Sciatic nerve (tissue), 2 donors: ENCODE measurements around the gene CAPN11. TPM values are rescaled to one million over a fixed set of nuclear protein-coding genes. Genes with fewer than 3 reads are reported as not detected.
"Not testable (repeated sequence)": the region's sequence is repeated elsewhere in the genome, so short reads cannot be mapped to it uniquely, and the experiment has no call there.

Experiments
- ATAC-seq: fragments of 200-7000 bp; cut with Tn5 transposase; one replicate; pipeline ENCODE4 v1.9.1; 2020; ENCODE audit warnings: mild to moderate bottlenecking, moderate library complexity
- DNase-seq: peaks from one replicate; pipeline ENCODE4 v3.0.0-alpha.2; 2020; ENCODE audit warnings: low spot score
- intact Hi-C: fragments of 100-400 bp; cut with DNase I; formaldehyde crosslinking; loops from one replicate; pipeline ENCODE4 v1.14.2; 2022
- total RNA-seq: library from RNA; stranded (reverse); fragmentation: NEBNext Ultra II Directional; extraction: Animal tissue kit (Norgen Biotek cat#: 25700); gene quantifications from one replicate; pipeline ENCODE4 v1.2.1, GENCODE V29; 2021
- donor health status: DM: no; HTN: no; CAD: no.
- donor health status: DM: no; HTN: no; CAD: no.

CAPN11 gene
- total RNA-seq, 1 donor from 2014 or later: 6.9 TPM

GRCh38 chr6:44220913-44221290 is 62.3 kb downstream of the CAPN11 start:
- DNase-seq: no peak
- intact Hi-C loops: loop anchor here (1.0 kb wide), 1 partner anchor 45 kb away; no protein-coding TSS in a partner anchor
- ATAC-seq: no peak

- ATAC-seq (peak; percentile 66), DNase-seq (peak; percentile 94)
- intact Hi-C loops: no loop called here
These were observed 62.8 kb downstream of the CAPN11 start for GRCh38 chr6:44221291-44221960.

GRCh38 chr6:44221961-44222335 is 63.3 kb downstream of the CAPN11 start:
- no peak for ATAC-seq
- intact Hi-C loops: no loop called here
- no peak for DNase-seq

GRCh38 chr6:44222486-44223318 is 64.1 kb downstream of the CAPN11 start:
- ATAC-seq (peak; percentile 1), DNase-seq (no peak)
- intact Hi-C loops: no loop called here

- intact Hi-C loops: no loop called here
- DNase-seq: peak; percentile 89
- peak; percentile 9 for ATAC-seq
These were observed 64.9 kb downstream of the CAPN11 start, which contains the start of gene SLC29A1 for GRCh38 chr6:44223319-44224028. Gene SLC29A1, plus strand, starts transcription at chr6:44223595. Its CDS starts 3,719 bp downstream, at chr6:44227314.

- intact Hi-C loops: no loop called here
- ATAC-seq (no peak), DNase-seq (no peak)
These were observed 65.7 kb downstream of the CAPN11 start for GRCh38 chr6:44224029-44224964.

- no peak for DNase-seq
- no peak for ATAC-seq
- intact Hi-C loops: no loop called here
These were observed 66.3 kb downstream of the CAPN11 start for GRCh38 chr6:44224965-44225305.

GRCh38 chr6:44225579-44226325 is 67.1 kb downstream of the CAPN11 start:
- no peak for DNase-seq
- no peak for ATAC-seq
- intact Hi-C loops: no loop called here

- peak; percentile 23 for ATAC-seq
- intact Hi-C loops: no loop called here
- DNase-seq: peak; percentile 64
These were observed 67.9 kb downstream of the CAPN11 start for GRCh38 chr6:44226368-44227147.

- intact Hi-C loops: no loop called here
- DNase-seq: peak; percentile 61
- peak; percentile 8 for ATAC-seq
These were observed 68.7 kb downstream of the CAPN11 start for GRCh38 chr6:44227148-44227793.

- ATAC-seq (no peak), DNase-seq (no peak)
- intact Hi-C loops: no loop called here
These were observed 69.4 kb downstream of the CAPN11 start for GRCh38 chr6:44228031-44228430.

GRCh38 chr6:44228433-44228832 is 69.8 kb downstream of the CAPN11 start:
- ATAC-seq: no peak
- no peak for DNase-seq
- intact Hi-C loops: no loop called here

- ATAC-seq: no peak
- intact Hi-C loops: no loop called here
These were observed 70.2 kb downstream of the CAPN11 start for GRCh38 chr6:44228836-44229235.

GRCh38 chr6:44229376-44230033 is 70.9 kb downstream of the CAPN11 start:
- DNase-seq (no peak), ATAC-seq (no peak)
- intact Hi-C loops: no loop called here

More at GRCh38 chr6:44228836-44229235, 70.2 kb downstream of the CAPN11 start:
- no peak for DNase-seq

GRCh38 chr6:44230034-44230675 is 71.5 kb downstream of the CAPN11 start:
- intact Hi-C loops: no loop called here
- ATAC-seq: no peak
- no peak for DNase-seq

- intact Hi-C loops, ATAC-seq: not testable (repeated sequence)
These were observed 72.8 kb downstream of the CAPN11 start for GRCh38 chr6:44231426-44231825.

More at GRCh38 chr6:44231426-44231825, 72.8 kb downstream of the CAPN11 start:
- not testable (repeated sequence) for DNase-seq
